Activated CD8-positive, alpha-beta T cell treated with anti-CD3 and anti-CD28 coated beads for 36 hours (primary cell): ENCODE results near the gene MTUS2. TPM values are rescaled to one million over a fixed set of nuclear protein-coding genes. Genes with fewer than 3 reads are reported as not detected.

Source experiments
- ATAC-seq: fragments of 200-7000 bp; cut with Tn5 transposase; one replicate; pipeline ENCODE4 v1.10.0; 2021; ENCODE audit warnings: mild to moderate bottlenecking, moderate library complexity
- CTCF ChIA-PET: fragments of 350-600 bp; sonication (Branson Sonifier 250); formaldehyde crosslinking; loops from one replicate; lab custom pipeline; 2021; ENCODE audit warnings: antibody characterized with exemption; lab: Charles Lee
- POLR2A ChIA-PET: fragments of 350-600 bp; sonication (Branson Sonifier 250); formaldehyde crosslinking; loops from one replicate; lab custom pipeline; 2021; ENCODE audit warnings: antibody characterized with exemption; lab: Charles Lee
- DNase-seq: peaks from one replicate; pipeline ENCODE4 v3.0.0-alpha.2; 2020
- H3K27ac Mint-ChIP-seq: one replicate; pipeline ENCODE4 v1.8.0; 2021; ENCODE audit warnings: mild to moderate bottlenecking, mixed read lengths
- H3K27me3 Mint-ChIP-seq: one replicate; pipeline ENCODE4 v1.8.0; 2021; ENCODE audit warnings: mixed read lengths
- H3K36me3 Mint-ChIP-seq: one replicate; pipeline ENCODE4 v1.8.0; 2021; ENCODE audit warnings: low read depth, mixed read lengths
- H3K4me1 Mint-ChIP-seq: one replicate; pipeline ENCODE4 v1.8.0; 2021; ENCODE audit warnings: low read depth, mixed read lengths
- H3K4me3 Mint-ChIP-seq: one replicate; pipeline ENCODE4 v1.8.0; 2021; ENCODE audit warnings: mild to moderate bottlenecking, moderate library complexity, mixed read lengths
- H3K9me3 Mint-ChIP-seq: one replicate; pipeline ENCODE4 v1.8.0; 2021; ENCODE audit warnings: mixed read lengths
- CTCF ChIP-seq: fragments of 200-600 bp; IDR thresholded peaks from one replicate; pipeline ENCODE4 v1.8.0; 2022; ENCODE audit warnings: antibody characterized with exemption, mild to moderate bottlenecking
- intact Hi-C: fragments of 100-400 bp; cut with micrococcal nuclease; formaldehyde crosslinking; loops from one replicate; pipeline ENCODE4 v1.10.0; 2022
- total RNA-seq, 2 experiments: library from RNA; stranded (reverse); gene quantifications; one replicate each; pipeline ENCODE4 v1.2.3, GENCODE V29; 2021

The MTUS2 gene
- total RNA-seq, 2 experiments from 2014 or later = not detected

- Mint-ChIP-seq H3K36me3 (no peaks in the 10 kb centered on the region), H3K4me1 (peaks cover 2% of the 10 kb centered on the region), H3K9me3 (peaks cover 3% of the 10 kb centered on the region), H3K27ac (no peak overlapping the region), H3K4me3 (no peak overlapping the region), H3K27me3 (peaks cover 52% of the 10 kb centered on the region)
- POLR2A ChIA-PET = no interaction called here
- CTCF ChIA-PET = no interaction called here
- ATAC-seq = no peak
- no peak for DNase-seq
- intact Hi-C loops = no loop called here
- no peak for TF ChIP-seq CTCF
Observed at GRCh38 chr13:28822151-28822550, 2.0 kb downstream of the MTUS2 start.

- H3K4me3 Mint-ChIP-seq = no peak overlapping the region
- ATAC-seq (no peak), DNase-seq (no peak)
- ChIA-PET CTCF (no interaction called here), POLR2A (no interaction called here)
- no peak for TF ChIP-seq CTCF
- H3K9me3 Mint-ChIP-seq = peaks cover 6% of the 10 kb centered on the region
- intact Hi-C loops = no loop called here
- no peak overlapping the region for H3K27ac Mint-ChIP-seq
- H3K4me1 Mint-ChIP-seq = peaks cover 2% of the 10 kb centered on the region
- peaks cover 47% of the 10 kb centered on the region for H3K27me3 Mint-ChIP-seq
- H3K36me3 Mint-ChIP-seq = no peaks in the 10 kb centered on the region
Observed at GRCh38 chr13:28822801-28823200, 2.7 kb downstream of the MTUS2 start.

- Mint-ChIP-seq H3K9me3 (peaks cover 20% of the 10 kb centered on the region), H3K27ac (no peak overlapping the region), H3K36me3 (no peaks in the 10 kb centered on the region), H3K27me3 (peaks cover 39% of the 10 kb centered on the region), H3K4me3 (no peak overlapping the region), H3K4me1 (peaks cover 2% of the 10 kb centered on the region)
- CTCF ChIA-PET = no interaction called here
- no peak for TF ChIP-seq CTCF
- no peak for ATAC-seq
- POLR2A ChIA-PET = no interaction called here
- no peak for DNase-seq
- intact Hi-C loops = no loop called here
Observed at GRCh38 chr13:28825379-28825778, 5.2 kb downstream of the MTUS2 start.

GRCh38 chr13:28826368-28826767 lies 6.2 kb downstream of the MTUS2 start:
- TF ChIP-seq CTCF = no peak
- H3K4me1 Mint-ChIP-seq = no peaks in the 10 kb centered on the region
- no peak overlapping the region for H3K27ac Mint-ChIP-seq
- H3K4me3 Mint-ChIP-seq = no peak overlapping the region
- peaks cover 27% of the 10 kb centered on the region for H3K9me3 Mint-ChIP-seq
- H3K27me3 Mint-ChIP-seq = peaks cover 33% of the 10 kb centered on the region
- ChIA-PET CTCF (no interaction called here), POLR2A (no interaction called here)
- no peak for ATAC-seq
- H3K36me3 Mint-ChIP-seq = no peaks in the 10 kb centered on the region
- intact Hi-C loops = no loop called here
- no peak for DNase-seq

GRCh38 chr13:28830580-28830979 lies 10.4 kb downstream of the MTUS2 start:
- intact Hi-C loops = no loop called here

More at GRCh38 chr13:28830580-28830979, 10.4 kb downstream of the MTUS2 start:
- Mint-ChIP-seq H3K27me3 (peaks cover 1% of the 10 kb centered on the region), H3K9me3 (peaks cover 25% of the 10 kb centered on the region), H3K4me1 (no peaks in the 10 kb centered on the region), H3K36me3 (no peaks in the 10 kb centered on the region), H3K4me3 (no peak overlapping the region), H3K27ac (no peak overlapping the region)
- ChIA-PET CTCF (no interaction called here), POLR2A (no interaction called here)
- no peak for DNase-seq
- ATAC-seq = no peak
- TF ChIP-seq CTCF = no peak
